Upper lobe of left lung (tissue), 4 donors: ENCODE measurements around the gene MT4.

Source experiments
- EP300 ChIP-seq, 4 donors: sonication (generic); formaldehyde crosslinking; IDR thresholded peaks; one replicate each; pipeline ENCODE4 v1.5.1; 2017; ENCODE audit warnings: antibody characterized with exemption in 4 of 4, control low read depth in 2 of 4
- POLR2A ChIP-seq, 4 donors: fragments of 450-650 bp; IDR thresholded peaks; one replicate each; pipeline ENCODE4 v1.5.1; 2016 to 2017; ENCODE audit warnings: antibody characterized with exemption in 4 of 4, mild to moderate bottlenecking in 2 of 4

GRCh38 chr16:56569971-56570370 is 5.1 kb downstream of the MT4 start:
- TF ChIP-seq EP300 (IDR thresholded peaks at IDR 0.05), result no peak
- TF ChIP-seq POLR2A (IDR thresholded peaks at IDR 0.05), result no peak
